C1 segment of cervical spinal cord (tissue), 14 donors: ENCODE measurements around the gene TMEM121B.

Experiments used
- DNase-seq, 14 donors: peaks; one replicate each; lab custom pipeline; 2025; lab: John Stamatoyannopoulos, UW

The TMEM121B gene

DNA sequence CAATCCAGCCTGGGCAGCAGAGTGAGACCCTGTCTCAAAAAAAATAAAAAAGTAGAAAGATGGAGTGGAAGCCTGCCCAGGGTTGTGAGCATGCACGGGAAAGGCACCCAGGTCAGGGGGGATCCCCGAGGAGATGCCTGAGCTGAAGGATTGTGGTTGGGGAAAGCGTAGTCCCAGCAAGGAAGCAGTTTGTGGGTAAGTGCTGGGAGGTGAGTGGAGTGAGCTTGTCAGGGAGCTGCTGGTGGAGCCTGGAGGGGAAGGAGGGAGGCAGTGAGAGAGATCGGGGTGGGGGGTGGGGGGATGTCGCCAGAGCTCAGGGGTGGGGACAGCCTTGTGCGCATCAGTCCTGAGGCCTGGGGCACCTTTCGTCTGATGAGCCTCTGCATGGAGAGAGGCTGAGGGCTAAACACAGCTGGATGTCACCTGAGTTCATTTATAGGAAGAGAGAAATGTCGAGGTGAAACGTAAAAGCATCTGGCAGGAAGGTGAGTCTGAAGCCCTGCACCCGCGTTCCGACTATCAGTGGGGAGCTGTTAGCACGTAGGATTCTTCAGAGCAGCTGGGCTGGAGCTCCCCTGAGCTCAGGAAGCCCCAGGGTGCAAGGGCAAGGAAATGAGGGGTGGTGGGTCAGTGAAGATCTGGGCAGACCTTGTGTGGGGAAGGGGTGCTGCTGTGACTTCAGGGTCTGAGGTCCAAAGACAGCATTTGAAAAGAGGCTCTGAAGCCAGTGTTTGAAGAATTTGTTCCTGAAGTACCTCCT, 10.2 kb downstream of the TMEM121B start:
- DNase-seq: no peak

DNA sequence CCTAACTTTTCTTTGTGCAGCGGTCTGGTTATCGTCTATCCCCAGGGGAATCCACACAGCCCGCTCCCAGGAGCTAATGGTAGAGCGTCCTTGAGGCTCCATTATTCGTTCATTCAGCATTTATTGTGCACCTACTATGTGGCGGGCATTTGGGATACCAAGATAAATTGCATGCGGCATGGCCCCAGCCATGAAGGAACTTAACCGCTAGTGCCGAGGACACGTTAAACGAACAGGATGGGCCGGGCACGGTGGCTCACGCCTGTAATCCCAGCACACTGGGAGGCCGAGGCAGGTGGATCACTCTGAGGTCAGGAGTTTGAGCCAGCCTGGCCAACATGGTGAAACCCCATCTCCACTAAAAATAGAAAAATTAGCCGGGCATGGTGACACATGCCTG, 11.2 kb downstream of the TMEM121B start:
- DNase-seq: no peak

GRCh38 chr22:17109113-17109865, 11.9 kb downstream of the TMEM121B start:
- no peak for DNase-seq

DNA sequence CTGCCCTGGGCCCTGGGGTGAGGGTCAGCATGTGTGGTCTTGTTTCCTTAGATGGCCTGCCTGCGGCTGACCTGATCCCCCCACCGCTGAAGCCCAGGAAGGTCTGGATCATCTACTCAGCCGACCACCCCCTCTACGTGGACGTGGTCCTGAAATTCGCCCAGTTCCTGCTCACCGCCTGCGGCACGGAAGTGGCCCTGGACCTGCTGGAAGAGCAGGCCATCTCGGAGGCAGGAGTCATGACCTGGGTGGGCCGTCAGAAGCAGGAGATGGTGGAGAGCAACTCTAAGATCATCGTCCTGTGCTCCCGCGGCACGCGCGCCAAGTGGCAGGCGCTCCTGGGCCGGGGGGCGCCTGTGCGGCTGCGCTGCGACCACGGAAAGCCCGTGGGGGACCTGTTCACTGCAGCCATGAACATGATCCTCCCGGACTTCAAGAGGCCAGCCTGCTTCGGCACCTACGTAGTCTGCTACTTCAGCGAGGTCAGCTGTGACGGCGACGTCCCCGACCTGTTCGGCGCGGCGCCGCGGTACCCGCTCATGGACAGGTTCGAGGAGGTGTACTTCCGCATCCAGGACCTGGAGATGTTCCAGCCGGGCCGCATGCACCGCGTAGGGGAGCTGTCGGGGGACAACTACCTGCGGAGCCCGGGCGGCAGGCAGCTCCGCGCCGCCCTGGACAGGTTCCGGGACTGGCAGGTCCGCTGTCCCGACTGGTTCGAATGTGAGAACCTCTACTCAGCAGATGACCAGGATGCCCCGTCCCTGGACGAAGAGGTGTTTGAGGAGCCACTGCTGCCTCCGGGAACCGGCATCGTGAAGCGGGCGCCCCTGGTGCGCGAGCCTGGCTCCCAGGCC, 12.7 kb downstream of the TMEM121B start:
- no peak for DNase-seq

GRCh38 chr22:17107547-17107810, 13.7 kb downstream of the TMEM121B start:
- no peak for DNase-seq

GRCh38 chr22:17106785-17107546, 14.2 kb downstream of the TMEM121B start:
- DNase-seq: peak in 4 of 14 donors; percentile 15 to 37 (median 34)

- no peak for DNase-seq
These were observed 14.9 kb downstream of the TMEM121B start for GRCh38 chr22:17106161-17106784.

DNA sequence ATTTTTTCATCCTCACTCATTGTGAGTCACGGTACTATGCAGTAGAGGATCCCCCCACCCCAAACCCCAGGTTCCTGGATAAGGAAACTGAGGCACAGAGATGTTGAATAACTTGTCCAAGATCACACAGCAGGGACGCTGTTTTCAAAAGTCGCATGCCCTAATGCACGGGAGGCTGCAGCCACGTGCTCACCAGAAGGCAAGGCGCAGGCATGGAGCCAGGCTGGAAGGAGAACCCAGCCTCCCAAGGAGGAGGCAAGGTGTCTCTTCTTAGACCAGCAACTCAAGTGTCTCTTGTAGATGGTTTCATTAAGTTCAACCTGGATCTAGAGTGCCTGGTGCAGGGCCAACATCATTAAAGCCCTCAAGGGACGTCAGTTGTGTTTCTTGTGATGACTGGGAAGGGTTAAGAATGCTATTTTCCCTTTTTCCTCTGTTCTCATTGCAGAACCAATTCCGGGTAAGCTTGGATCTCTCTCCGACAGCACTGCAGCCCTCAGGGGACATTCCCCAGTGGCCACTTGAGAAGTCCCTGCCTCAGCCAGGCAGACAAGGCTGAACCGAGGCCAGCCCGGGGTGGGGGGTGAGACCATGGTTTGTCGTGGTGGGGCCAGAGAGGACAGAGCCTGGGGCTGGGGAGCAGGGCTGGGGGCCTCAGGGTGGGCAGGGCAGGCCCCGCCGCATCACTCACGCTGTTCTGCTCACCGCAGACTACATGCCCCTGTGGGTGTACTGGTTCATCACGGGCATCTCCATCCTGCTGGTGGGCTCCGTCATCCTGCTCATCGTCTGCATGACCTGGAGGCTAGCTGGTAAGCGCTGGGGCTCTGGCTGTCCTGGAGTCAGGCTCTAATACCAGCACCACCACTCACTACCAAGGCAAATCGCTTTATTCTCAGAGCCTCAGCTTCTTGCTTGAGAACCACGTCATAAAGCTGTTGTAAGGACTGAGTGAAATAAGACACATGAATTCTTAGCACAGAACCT, 15.7 kb downstream of the TMEM121B start:
- no peak for DNase-seq

DNA sequence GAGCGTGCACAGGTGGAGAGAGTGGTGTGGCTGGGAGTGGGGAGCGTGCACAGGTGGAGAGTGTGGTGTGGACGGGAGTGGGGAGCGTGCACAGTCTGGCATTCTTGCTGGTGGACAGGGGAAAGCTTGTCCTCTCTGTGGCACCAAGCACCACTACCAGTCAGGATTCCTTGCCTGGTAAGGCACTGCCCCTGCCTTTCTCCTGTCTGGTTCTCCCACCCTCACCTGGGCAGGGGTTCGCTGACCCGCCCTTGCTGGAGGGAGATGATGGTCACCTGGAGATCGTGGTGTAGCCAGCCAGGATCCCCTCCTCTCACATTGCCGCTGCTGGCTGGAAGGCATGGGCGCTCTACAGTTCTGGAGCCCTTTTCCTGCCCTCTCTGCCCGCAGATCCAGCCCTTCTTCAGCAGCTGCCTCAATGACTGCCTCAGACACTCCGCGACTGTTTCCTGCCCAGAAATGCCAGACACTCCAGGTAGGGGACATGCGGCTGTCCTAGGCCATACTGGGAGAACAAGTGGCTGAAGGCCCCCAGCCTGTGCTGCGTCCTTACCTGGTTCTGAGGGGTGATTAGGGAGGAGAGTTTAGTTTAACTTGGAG, 16.7 kb downstream of the TMEM121B start:
- no peak for DNase-seq

DNA sequence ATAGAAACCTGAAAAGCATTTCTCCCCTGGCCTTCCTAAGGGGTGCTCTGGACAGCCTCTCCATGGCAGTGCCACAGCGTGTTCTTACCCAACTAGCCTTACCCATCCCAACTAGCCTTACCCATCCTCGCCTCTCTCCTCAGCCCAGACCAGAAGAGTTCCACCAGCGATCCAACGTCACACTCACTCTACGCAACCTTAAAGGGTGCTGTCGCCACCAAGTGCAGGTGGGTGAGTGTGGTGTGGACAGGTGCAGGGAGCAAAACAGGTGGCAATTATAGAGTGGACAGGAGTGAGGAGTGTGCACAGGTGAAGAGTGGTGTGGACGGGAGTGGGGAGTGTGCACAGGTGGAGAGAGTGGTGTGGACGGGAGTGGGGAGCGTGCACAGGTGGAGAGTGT, 17.8 kb downstream of the TMEM121B start:
- no peak for DNase-seq

GRCh38 chr22:17102297-17102667, 18.9 kb downstream of the TMEM121B start:
- DNase-seq: no peak

DNA sequence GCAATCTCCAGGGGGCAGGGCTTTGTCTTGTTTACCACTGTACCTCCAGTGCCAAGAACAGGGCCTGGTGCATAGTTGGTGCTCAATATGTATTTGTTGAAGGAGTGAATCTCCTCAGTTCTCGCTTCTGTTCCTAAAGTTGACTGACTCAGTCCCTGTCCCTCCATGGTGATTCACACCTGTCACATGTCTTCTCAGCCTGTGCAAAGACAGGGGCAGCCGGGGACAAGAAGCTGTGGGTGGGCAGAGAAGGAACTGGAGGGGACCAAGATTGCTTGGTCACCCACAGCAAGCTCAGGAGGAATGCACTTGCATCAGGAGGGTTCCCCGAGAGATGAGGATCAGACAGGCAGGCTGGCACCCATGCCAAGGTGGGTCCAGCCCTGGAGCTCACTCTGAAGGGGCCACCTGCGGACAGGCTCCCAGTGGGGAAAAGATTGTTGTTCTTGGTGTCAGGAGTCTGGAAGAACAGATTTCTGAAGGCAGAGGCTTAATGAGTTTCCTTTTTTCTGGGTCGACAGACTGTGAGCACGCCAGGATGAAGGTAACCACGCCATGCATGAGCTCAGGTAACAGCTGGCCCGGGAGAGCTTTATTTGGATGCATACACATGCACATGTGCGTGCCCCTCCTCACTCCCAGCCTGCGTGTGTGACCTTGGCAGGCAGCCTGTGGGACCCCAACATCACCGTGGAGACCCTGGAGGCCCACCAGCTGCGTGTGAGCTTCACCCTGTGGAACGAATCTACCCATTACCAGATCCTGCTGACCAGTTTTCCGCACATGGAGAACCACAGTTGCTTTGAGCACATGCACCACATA, 19.5 kb downstream of the TMEM121B start:
- DNase-seq: no peak

GRCh38 chr22:17100621-17101020, 20.5 kb downstream of the TMEM121B start:
- no peak for DNase-seq

DNA sequence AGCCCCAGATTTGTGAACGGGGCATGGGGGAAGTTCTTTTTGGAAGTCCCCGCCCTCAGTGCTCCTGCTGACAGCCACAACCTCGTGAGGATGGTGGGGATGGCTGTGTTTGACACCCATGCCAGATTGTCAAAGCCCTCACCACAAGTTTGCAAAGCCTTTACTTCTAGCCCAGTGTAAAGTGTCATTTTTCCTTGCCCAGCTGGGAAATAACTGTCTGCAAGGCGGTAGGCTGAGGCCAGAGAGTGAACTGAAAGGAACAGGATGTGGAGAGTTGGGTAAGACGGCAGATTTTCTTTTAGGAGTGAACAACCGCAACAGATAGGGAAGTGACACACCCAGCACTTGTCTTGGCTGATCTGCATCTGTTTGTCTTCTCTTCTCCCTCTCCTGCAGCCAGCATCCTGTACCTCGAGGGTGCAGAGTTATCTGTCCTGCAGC, 22.8 kb downstream of the TMEM121B start:
- DNase-seq: peak in 1 of 14 donors; percentile 50

DNA sequence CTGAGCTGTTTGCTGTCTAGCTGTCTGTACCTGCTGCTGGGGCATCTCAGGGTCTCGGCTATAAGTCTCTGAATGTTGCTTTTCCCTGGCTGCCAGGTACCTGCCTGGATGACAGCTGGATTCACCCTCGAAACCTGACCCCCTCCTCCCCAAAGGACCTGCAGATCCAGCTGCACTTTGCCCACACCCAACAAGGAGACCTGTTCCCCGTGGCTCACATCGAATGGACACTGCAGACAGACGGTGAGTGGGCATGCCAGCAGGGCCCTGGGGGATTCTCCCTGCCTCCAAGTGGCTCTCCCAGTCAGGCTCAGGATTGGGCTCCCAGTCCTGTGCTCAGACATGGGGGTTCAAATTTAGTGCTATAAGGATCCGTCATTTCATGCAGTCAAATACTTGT, 23.5 kb downstream of the TMEM121B start:
- DNase-seq: no peak

DNA sequence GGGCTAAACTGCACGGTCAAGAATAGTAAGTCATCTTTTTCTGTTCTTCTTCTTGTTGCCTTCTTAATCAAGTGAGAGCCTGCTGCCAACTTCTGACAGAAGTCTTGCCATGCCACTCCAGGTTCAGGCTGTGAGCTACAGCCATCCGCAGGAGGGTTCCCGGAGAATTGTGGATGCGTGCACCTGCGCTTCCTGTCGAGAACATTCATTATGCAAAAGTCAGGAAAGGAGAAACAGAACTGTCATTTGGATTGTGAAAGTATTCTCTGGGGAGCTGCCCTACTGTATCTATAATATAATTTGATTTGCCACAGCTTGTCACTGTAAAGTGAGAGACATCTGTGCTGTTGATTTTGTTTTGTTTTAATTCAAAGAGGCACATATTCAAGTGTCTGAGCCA, 24.1 kb downstream of the TMEM121B start:
- no peak for DNase-seq

DNA sequence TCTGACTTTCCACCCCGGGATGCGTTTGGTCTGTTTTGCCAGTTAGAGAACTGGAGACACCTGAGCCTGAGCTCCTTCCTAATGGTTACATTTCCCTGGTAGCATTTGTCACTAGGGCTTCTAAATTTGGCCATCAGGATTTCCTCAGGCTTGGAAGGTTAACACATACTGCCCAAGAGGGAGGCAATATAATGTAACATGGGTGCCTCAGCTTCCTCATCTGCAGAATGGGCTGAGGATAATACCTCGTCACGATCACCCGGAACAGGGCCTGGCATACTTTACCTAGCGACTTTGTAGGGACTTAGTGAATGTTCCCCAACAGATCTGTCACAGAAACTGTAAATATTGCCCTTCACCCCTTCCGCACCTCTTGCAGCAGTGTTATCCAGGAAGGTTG, 25.1 kb downstream of the TMEM121B start:
- no peak for DNase-seq

GRCh38 chr22:17095538-17095937, 25.6 kb downstream of the TMEM121B start:
- no peak for DNase-seq

DNA sequence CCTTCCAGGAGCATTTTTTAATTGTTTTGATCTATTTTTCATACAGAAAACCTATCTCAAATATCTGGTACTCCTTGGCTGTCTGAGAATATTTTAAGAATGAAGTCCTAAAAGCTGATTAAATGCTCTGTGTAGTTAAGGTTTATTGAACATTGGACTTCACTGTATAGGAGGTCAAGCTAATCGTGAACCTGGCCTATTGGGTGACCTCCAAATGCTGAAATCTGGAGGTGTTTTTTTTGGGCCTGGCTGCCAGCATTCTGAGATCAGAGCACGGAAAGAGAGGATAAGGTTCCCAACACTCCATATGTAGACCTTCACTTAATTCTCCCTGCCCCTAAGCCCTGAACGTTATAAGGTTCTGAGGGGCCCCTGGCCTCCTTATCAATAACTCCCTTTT, 28.1 kb downstream of the TMEM121B start:
- no peak for DNase-seq
